Activated T-helper 1 cell treated with anti-CD3 and anti-CD28 coated beads, Interleukin-2, amount 50 U/mL, for 16 hours (primary cell): ENCODE results near the gene AKR1C1.
"Not testable (repeated sequence)": the region's sequence is repeated elsewhere in the genome, so short reads cannot be mapped to it uniquely, and the experiment has no call there.

Experiments used
- DNase-seq, 2 donors: peaks; one replicate each; pipeline ENCODE4 v3.0.0-alpha.2; 2020; ENCODE audit warnings: low read depth in 1 of 2, low spot score in 1 of 2

Gene AKR1C1

GRCh38 chr10:4962876-4963814 is at the start of gene AKR1C1:
AKR1C1 (plus strand) TSS chr10:4963415; CDS start chr10:4963445, 30 bp downstream.
- not testable (repeated sequence) for DNase-seq

GRCh38 chr10:4914213-4914850 is 48.9 kb upstream of the AKR1C1 start:
- no peak for DNase-seq

GRCh38 chr10:4916086-4916716 is 47.0 kb upstream of the AKR1C1 start:
- DNase-seq: no peak

- DNase-seq: no peak
Observed at GRCh38 chr10:4918236-4918635, 45.0 kb upstream of the AKR1C1 start.

- DNase-seq: not testable (repeated sequence)
Observed at GRCh38 chr10:4924482-4924881, 38.7 kb upstream of the AKR1C1 start.

- no peak for DNase-seq
Observed at GRCh38 chr10:4926400-4926799, 36.8 kb upstream of the AKR1C1 start.

GRCh38 chr10:4931587-4931986 is 31.6 kb upstream of the AKR1C1 start:
- no peak for DNase-seq

GRCh38 chr10:4934391-4934987 is 28.7 kb upstream of the AKR1C1 start:
- no peak for DNase-seq

- DNase-seq: no peak
Observed at GRCh38 chr10:4937346-4937745, 25.9 kb upstream of the AKR1C1 start.

GRCh38 chr10:4939224-4940072 is 23.8 kb upstream of the AKR1C1 start:
- DNase-seq: no peak

- not testable (repeated sequence) for DNase-seq
Observed at GRCh38 chr10:4940073-4940428, 23.2 kb upstream of the AKR1C1 start.

- not testable (repeated sequence) for DNase-seq
Observed at GRCh38 chr10:4940909-4941308, 22.3 kb upstream of the AKR1C1 start.

- DNase-seq: no peak
Observed at GRCh38 chr10:4941540-4942330, 21.5 kb upstream of the AKR1C1 start.

GRCh38 chr10:4942931-4943330 is 20.3 kb upstream of the AKR1C1 start:
- DNase-seq: not testable (repeated sequence)

- DNase-seq: not testable (repeated sequence)
Observed at GRCh38 chr10:4943416-4943815, 19.8 kb upstream of the AKR1C1 start.

GRCh38 chr10:4943821-4944220 is 19.4 kb upstream of the AKR1C1 start:
- no peak for DNase-seq

GRCh38 chr10:4944841-4945240 is 18.4 kb upstream of the AKR1C1 start:
- no peak for DNase-seq

- DNase-seq: no peak
Observed at GRCh38 chr10:4945766-4946717, 17.2 kb upstream of the AKR1C1 start.
